NCI-H2107 treated with DMSO at 0.1 percent for 48 hours (cell line): ENCODE results near the gene PDE4A.
"Not testable (repeated sequence)": the region's sequence is repeated elsewhere in the genome, so short reads cannot be mapped to it uniquely, and the experiment has no call there.

Experiments
- DNase-seq: peaks from one replicate; lab custom pipeline; 2025; ENCODE audit not compliant: unreplicated experiment; lab: John Stamatoyannopoulos, UW

The PDE4A gene

GRCh38 chr19:10461047-10461949 lies 41.0 kb downstream of the PDE4A start:
- DNase-seq, result peak; percentile 38

GRCh38 chr19:10462042-10462441 lies 41.7 kb downstream of the PDE4A start:
- DNase-seq, result not testable (repeated sequence)

GRCh38 chr19:10462557-10462956 lies 42.2 kb downstream of the PDE4A start:
- no peak for DNase-seq

- no peak for DNase-seq
Observed at GRCh38 chr19:10464456-10464855, 44.1 kb downstream of the PDE4A start.

- no peak for DNase-seq
Observed at GRCh38 chr19:10467104-10467706, 46.9 kb downstream of the PDE4A start.

GRCh38 chr19:10468133-10468532 lies 47.8 kb downstream of the PDE4A start:
- no peak for DNase-seq

- peak; percentile 9 for DNase-seq
Observed at GRCh38 chr19:10471909-10472308, 51.6 kb downstream of the PDE4A start.

GRCh38 chr19:10473192-10473591 lies 52.9 kb downstream of the PDE4A start:
- DNase-seq, result no peak

GRCh38 chr19:10474962-10475451 lies 54.7 kb downstream of the PDE4A start:
- DNase-seq, result no peak

GRCh38 chr19:10478476-10478875 lies 58.1 kb downstream of the PDE4A start:
- DNase-seq, result no peak

GRCh38 chr19:10478903-10479384 lies 58.6 kb downstream of the PDE4A start:
- peak; percentile 40 for DNase-seq

GRCh38 chr19:10486551-10486950 lies 66.2 kb downstream of the PDE4A start:
- no peak for DNase-seq

GRCh38 chr19:10491472-10492047 lies 71.2 kb downstream of the PDE4A start:
- no peak for DNase-seq

GRCh38 chr19:10497371-10497770 lies 77.0 kb downstream of the PDE4A start:
- no peak for DNase-seq

- no peak for DNase-seq
Observed at GRCh38 chr19:10499550-10500246, 79.4 kb downstream of the PDE4A start.

- DNase-seq, result no peak
Observed at GRCh38 chr19:10500247-10500592, 79.9 kb downstream of the PDE4A start.

GRCh38 chr19:10501971-10502523 lies 81.7 kb downstream of the PDE4A start:
- no peak for DNase-seq

GRCh38 chr19:10502524-10503001 lies 82.2 kb downstream of the PDE4A start:
- DNase-seq, result peak; percentile 81

- no peak for DNase-seq
Observed at GRCh38 chr19:10503002-10503789, 82.9 kb downstream of the PDE4A start, which contains the start of gene KEAP1. KEAP1 (minus strand) TSS chr19:10503356; CDS start chr19:10500033, 3,323 bp downstream.
